ENCODE results near the gene PANK4.

Gene PANK4

GRCh38 chr1:2530513-2531361, 4.3 kb upstream of the PANK4 start:
- no peaks in the 10 kb centered on the region for H3K9me2 ChIP-seq (replicated peaks; ENCODE audit: insufficient read depth, low read length)
- H3K36me3 ChIP-seq (ENCODE audit: low read length): no peaks in the 10 kb centered on the region
- no peaks in the 10 kb centered on the region for H3K27me3 ChIP-seq (ENCODE audit: low read length)
- H3K9ac ChIP-seq (ENCODE audit: low read length): no peak overlapping the region
- H4K20me1 ChIP-seq (ENCODE audit: low read depth, low read length): no peaks in the 10 kb centered on the region
- no peak overlapping the region for H3K4me2 ChIP-seq (ENCODE audit: low read depth, low read length, poor library complexity, severe bottlenecking)
- H3K27ac ChIP-seq (ENCODE audit: low read depth, low read length): no peak overlapping the region
- no peaks in the 10 kb centered on the region for H3F3A ChIP-seq (ENCODE audit: insufficient read depth)
- H2AFZ ChIP-seq (ENCODE audit: low read depth, low read length, severe bottlenecking): no peak overlapping the region
- no peaks in the 10 kb centered on the region for H3K9me3 ChIP-seq (ENCODE audit: insufficient read depth, low read length)
- peaks cover 3% of the 10 kb centered on the region for H3K79me2 ChIP-seq (ENCODE audit: insufficient read depth, low read length)
- no peak overlapping the region for H3K4me3 ChIP-seq (ENCODE audit: insufficient read depth, low read length, poor library complexity, severe bottlenecking)
- TF ChIP-seq CTCF (IDR thresholded peaks at IDR 0.05; ENCODE audit: insufficient read depth, low read length, poor library complexity, severe bottlenecking) (no peak), EZH2phosphoT487 (conservative IDR thresholded peaks at IDR 0.05; ENCODE audit: low read length) (no peak)

GRCh38 chr1:2529784-2530512, 3.6 kb upstream of the PANK4 start, which contains the start of gene HES5:
HES5 (minus strand) TSS chr1:2530263; CDS start chr1:2530164, 99 bp downstream.
- no peak within 1 kb of the TSS for H2AFZ ChIP-seq (ENCODE audit: low read depth, low read length, severe bottlenecking)
- H3K27ac ChIP-seq (ENCODE audit: low read depth, low read length): no peak within 1 kb of the TSS
- TF ChIP-seq CTCF (IDR thresholded peaks at IDR 0.05; ENCODE audit: insufficient read depth, low read length, poor library complexity, severe bottlenecking) (no peak), EZH2phosphoT487 (conservative IDR thresholded peaks at IDR 0.05; ENCODE audit: low read length) (peak; percentile 42; the same call in 1 of the 2 replicates)
- no peaks in the 10 kb centered on the region for H3K36me3 ChIP-seq (ENCODE audit: low read length)
- 0 out of 2 replicates have a peak, but pooled peaks cover 2% of the 10 kb centered on the region for H4K20me1 ChIP-seq (ENCODE audit: low read depth, low read length)
- H3K4me2 ChIP-seq (ENCODE audit: low read depth, low read length, poor library complexity, severe bottlenecking): no peak within 1 kb of the TSS
- no peaks in the 10 kb centered on the region for H3K27me3 ChIP-seq (ENCODE audit: low read length)
- H3K9ac ChIP-seq (ENCODE audit: low read length): no peak within 1 kb of the TSS
- H3F3A ChIP-seq (ENCODE audit: insufficient read depth): no peaks in the 10 kb centered on the region
- H3K79me2 ChIP-seq (ENCODE audit: insufficient read depth, low read length): peaks cover 11% of the 10 kb centered on the region
- no peaks in the 10 kb centered on the region for H3K9me2 ChIP-seq (replicated peaks; ENCODE audit: insufficient read depth, low read length)
- H3K9me3 ChIP-seq (ENCODE audit: insufficient read depth, low read length): no peaks in the 10 kb centered on the region
- H3K4me3 ChIP-seq (ENCODE audit: insufficient read depth, low read length, poor library complexity, severe bottlenecking): no peak within 1 kb of the TSS

- Histone ChIP-seq H3K36me3 (ENCODE audit: low read length) (no peaks in the 10 kb centered on the region), H3K27ac (ENCODE audit: low read depth, low read length) (no peak overlapping the region), H3K9ac (ENCODE audit: low read length) (no peak overlapping the region), H3K9me3 (ENCODE audit: insufficient read depth, low read length) (no peaks in the 10 kb centered on the region), H3K27me3 (ENCODE audit: low read length) (no peaks in the 10 kb centered on the region), H3F3A (ENCODE audit: insufficient read depth) (no peaks in the 10 kb centered on the region), H3K79me2 (ENCODE audit: insufficient read depth, low read length) (peaks cover 18% of the 10 kb centered on the region), H3K4me2 (ENCODE audit: low read depth, low read length, poor library complexity, severe bottlenecking) (no peak overlapping the region), H2AFZ (ENCODE audit: low read depth, low read length, severe bottlenecking) (no peak overlapping the region), H3K4me3 (ENCODE audit: insufficient read depth, low read length, poor library complexity, severe bottlenecking) (no peak overlapping the region), H4K20me1 (ENCODE audit: low read depth, low read length) (0 out of 2 replicates have a peak, but pooled peaks cover 2% of the 10 kb centered on the region), H3K9me2 (replicated peaks; ENCODE audit: insufficient read depth, low read length) (no peaks in the 10 kb centered on the region)
- no peak for TF ChIP-seq CTCF (IDR thresholded peaks at IDR 0.05; ENCODE audit: insufficient read depth, low read length, poor library complexity, severe bottlenecking)
- TF ChIP-seq EZH2phosphoT487 (conservative IDR thresholded peaks at IDR 0.05; ENCODE audit: low read length): no peak
These were observed 2.8 kb upstream of the PANK4 start for GRCh38 chr1:2528966-2529783.
